ENCODE results near the gene CFAP20DC.

DNA sequence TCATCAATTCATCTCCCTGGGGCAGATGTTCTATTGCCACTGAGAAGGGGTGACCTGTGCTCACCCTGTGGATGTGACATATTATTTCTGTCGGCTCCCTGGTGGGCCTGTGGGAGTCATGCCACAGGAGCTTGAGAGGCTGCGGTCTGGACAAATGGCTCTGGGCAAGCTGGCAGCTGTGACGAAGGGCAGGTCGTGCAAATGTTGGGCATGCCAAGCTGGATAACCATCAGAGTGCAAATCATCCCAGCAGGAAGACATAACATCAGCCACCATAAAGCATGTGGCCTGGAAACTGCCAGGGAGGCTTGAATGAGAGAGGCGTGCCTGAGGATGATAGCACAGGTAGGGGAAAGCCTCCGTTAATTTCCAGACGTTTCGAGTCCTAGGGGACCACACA, 338.0 kb downstream of the CFAP20DC start:
- TF ChIP-seq, protein P1, sequence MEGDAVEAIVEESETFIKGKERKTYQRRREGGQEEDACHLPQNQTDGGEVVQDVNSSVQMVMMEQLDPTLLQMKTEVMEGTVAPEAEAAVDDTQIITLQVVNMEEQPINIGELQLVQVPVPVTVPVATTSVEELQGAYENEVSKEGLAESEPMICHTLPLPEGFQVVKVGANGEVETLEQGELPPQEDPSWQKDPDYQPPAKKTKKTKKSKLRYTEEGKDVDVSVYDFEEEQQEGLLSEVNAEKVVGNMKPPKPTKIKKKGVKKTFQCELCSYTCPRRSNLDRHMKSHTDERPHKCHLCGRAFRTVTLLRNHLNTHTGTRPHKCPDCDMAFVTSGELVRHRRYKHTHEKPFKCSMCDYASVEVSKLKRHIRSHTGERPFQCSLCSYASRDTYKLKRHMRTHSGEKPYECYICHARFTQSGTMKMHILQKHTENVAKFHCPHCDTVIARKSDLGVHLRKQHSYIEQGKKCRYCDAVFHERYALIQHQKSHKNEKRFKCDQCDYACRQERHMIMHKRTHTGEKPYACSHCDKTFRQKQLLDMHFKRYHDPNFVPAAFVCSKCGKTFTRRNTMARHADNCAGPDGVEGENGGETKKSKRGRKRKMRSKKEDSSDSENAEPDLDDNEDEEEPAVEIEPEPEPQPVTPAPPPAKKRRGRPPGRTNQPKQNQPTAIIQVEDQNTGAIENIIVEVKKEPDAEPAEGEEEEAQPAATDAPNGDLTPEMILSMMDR (IDR thresholded peaks at IDR 0.05): no peak
- no peak for TF ChIP-seq POLR2A (IDR thresholded peaks at IDR 0.05)
